HepG2 (cell line): Measurements from ENCODE around the gene BBLN. TPM values are rescaled to one million over a fixed set of nuclear protein-coding genes. Genes with fewer than 3 reads are reported as not detected.

Experiments used
- AGO2 ChIP-seq: fragments of 200-400 bp; formaldehyde crosslinking; optimal IDR thresholded peaks from 2 replicates; pipeline ENCODE3; 2017; ENCODE audit warnings: mild to moderate bottlenecking, low read depth, low read length, moderate library complexity
- ATRX ChIP-seq: sonication (generic); formaldehyde crosslinking; IDR thresholded peaks from 2 replicates; pipeline ENCODE4 v1.4.0; 2020; ENCODE audit warnings: missing genetic modification reagents, borderline replicate concordance
- BHLHE40 ChIP-seq: IDR thresholded peaks from 2 replicates; pipeline ENCODE4 v1.6.1; 2011; ENCODE audit warnings: low read length, improper control_type of control experiment
- CAMTA2 ChIP-seq: sonication (generic); formaldehyde crosslinking; IDR thresholded peaks from 2 replicates; pipeline ENCODE4 v1.4.0; 2020; ENCODE audit warnings: mild to moderate bottlenecking, missing genetic modification reagents, borderline replicate concordance
- HDAC6 ChIP-seq: fragments of 200-600 bp; sonication (generic); IDR thresholded peaks from 2 replicates; pipeline ENCODE4 v1.7.0; 2017; ENCODE audit warnings: mild to moderate bottlenecking, antibody characterized with exemption, low read length, low read depth
- HNRNPH1 ChIP-seq: fragments of 200-400 bp; formaldehyde crosslinking; optimal IDR thresholded peaks from 2 replicates; pipeline ENCODE3; 2017; ENCODE audit warnings: mild to moderate bottlenecking, low read depth, low read length
- JUND ChIP-seq: sonication (generic); formaldehyde crosslinking; IDR thresholded peaks from 2 replicates; pipeline ENCODE4 v1.8.0; 2022; ENCODE audit warnings: mild to moderate bottlenecking, missing genetic modification reagents
- KDM1A ChIP-seq: IDR thresholded peaks from 2 replicates; pipeline ENCODE4 v1.6.1; 2016; ENCODE audit warnings: missing compliant biosample characterization
- KIAA2018 ChIP-seq: sonication (generic); formaldehyde crosslinking; IDR thresholded peaks from 2 replicates; pipeline ENCODE4 v1.5.0; 2020; ENCODE audit warnings: mild to moderate bottlenecking, missing genetic modification reagents, borderline replicate concordance
- KMT2B ChIP-seq: IDR thresholded peaks from 2 replicates; pipeline ENCODE4 v1.6.1; 2016; ENCODE audit warnings: missing genetic modification reagents, missing compliant biosample characterization
- MAFF ChIP-seq: IDR thresholded peaks from 2 replicates; pipeline ENCODE4 v1.6.1; 2011; ENCODE audit warnings: low read depth, low read length, improper control_type of control experiment
- MBD4 ChIP-seq: IDR thresholded peaks from 2 replicates; pipeline ENCODE4 v1.6.1; 2012; ENCODE audit warnings: low read length, inconsistent platforms, borderline replicate concordance
- MED8 ChIP-seq: sonication (generic); formaldehyde crosslinking; IDR thresholded peaks from 2 replicates; pipeline ENCODE4 v1.8.1; 2023; ENCODE audit warnings: mild to moderate bottlenecking, missing genetic modification reagents; ENCODE audit not compliant: insufficient replicate concordance
- RXRA ChIP-seq: sonication (generic); formaldehyde crosslinking; IDR thresholded peaks from 2 replicates; pipeline ENCODE4 v1.5.1; 2020; ENCODE audit warnings: missing genetic modification reagents
- ZFP36L2 ChIP-seq: sonication (generic); formaldehyde crosslinking; IDR thresholded peaks from 2 replicates; pipeline ENCODE4 v1.4.0; 2020; ENCODE audit warnings: missing genetic modification reagents
- ZKSCAN5 ChIP-seq: sonication (generic); formaldehyde crosslinking; IDR thresholded peaks from 2 replicates; pipeline ENCODE4 v1.5.1; 2020; ENCODE audit warnings: mild to moderate bottlenecking, missing genetic modification reagents
- ZKSCAN8 ChIP-seq: IDR thresholded peaks from 2 replicates; pipeline ENCODE4 v1.6.1; 2016; ENCODE audit warnings: borderline replicate concordance, missing genetic modification reagents, missing compliant biosample characterization
- ZNF33B ChIP-seq: sonication (generic); formaldehyde crosslinking; IDR thresholded peaks from 2 replicates; pipeline ENCODE4 v1.5.1; 2020; ENCODE audit warnings: mild to moderate bottlenecking, missing genetic modification reagents
- ZNF383 ChIP-seq: sonication (generic); formaldehyde crosslinking; IDR thresholded peaks from 2 replicates; pipeline ENCODE4 v1.4.0; 2020; ENCODE audit warnings: missing genetic modification reagents, mild to moderate bottlenecking, borderline replicate concordance
- ZNF597 ChIP-seq: sonication (generic); formaldehyde crosslinking; IDR thresholded peaks from 2 replicates; pipeline ENCODE4 v1.5.0; 2020; ENCODE audit warnings: missing genetic modification reagents
- ZNF605 ChIP-seq: sonication (generic); formaldehyde crosslinking; IDR thresholded peaks from 2 replicates; pipeline ENCODE4 v1.8.0; 2022; ENCODE audit warnings: mild to moderate bottlenecking, missing genetic modification reagents
- ZNF607 ChIP-seq: sonication (generic); formaldehyde crosslinking; IDR thresholded peaks from 2 replicates; pipeline ENCODE4 v1.5.1; 2020; ENCODE audit warnings: missing genetic modification reagents, mild to moderate bottlenecking, borderline replicate concordance
- ZNF746 ChIP-seq: sonication (generic); formaldehyde crosslinking; IDR thresholded peaks from 2 replicates; pipeline ENCODE4 v1.8.0; 2022; ENCODE audit warnings: mild to moderate bottlenecking, missing genetic modification reagents
- polyA plus RNA-seq, 8 experiments: library from polyadenylated mRNA; depleted of rRNA in 3 of 8; stranded (reverse) in 7 of 8; unstranded in 1 of 8; fragments of >200 nt; fragmentation: Illumina TruSeq in 4 of 8; extraction: Trizol in 4 of 8; gene quantifications; 2 replicates each; pipeline versions ENCODE4 v1.2.1 to v1.2.3, GENCODE V29; 2011 to 2016; ENCODE audit warnings: low read depth in 4 of 8, missing spikeins in 1 of 8, mixed read lengths in 1 of 8; ENCODE audit not compliant: insufficient read depth in 1 of 8
- total RNA-seq, 5 experiments: library from RNA; depleted of rRNA; stranded (reverse); fragments of >200 nt; fragmentation: Illumina TruSeq; extraction: Trizol; gene quantifications; 2 replicates each; pipeline ENCODE4 v1.2.3, GENCODE V29; 2016; ENCODE audit warnings: low read depth in 1 of 5

The BBLN gene
- total and polyA plus RNA-seq, 2 of the 13 experiments (the other 11 are each of a cell fraction or from before 2014, with no cell fraction given): 27.6 to 33.1 TPM

GRCh38 chr9:128159784-128160602 is at the start of gene BBLN (continued):
- TF ChIP-seq KIAA2018 (CRISPR knock-in tag): no peak
- TF ChIP-seq MBD4: no peak
- TF ChIP-seq KMT2B: 0 out of 2 replicates have a peak, but pooled peaks have one; percentile 34
- no peak for TF ChIP-seq HNRNPH1
- TF ChIP-seq BHLHE40: no peak
- TF ChIP-seq ZNF605: peak; percentile 88
- TF ChIP-seq ZNF607 (CRISPR knock-in tag): no peak
- TF ChIP-seq ATRX: no peak
- TF ChIP-seq HDAC6: no peak
- peak; percentile 50 for TF ChIP-seq MED8 (CRISPR knock-in tag)
- TF ChIP-seq CAMTA2 (CRISPR knock-in tag): no peak
- no peak for TF ChIP-seq ZKSCAN8
- TF ChIP-seq ZNF33B (CRISPR knock-in tag): no peak; the same call in 1 of the 2 replicates
- no peak for TF ChIP-seq ZNF383 (CRISPR knock-in tag)
- TF ChIP-seq ZNF597: no peak
- no peak for TF ChIP-seq ZFP36L2 (CRISPR knock-in tag)
- TF ChIP-seq KDM1A: no peak
- no peak for TF ChIP-seq MAFF
- no peak for TF ChIP-seq JUND (CRISPR knock-in tag)
- peak; percentile 33; the same call in 1 of the 2 replicates for TF ChIP-seq ZNF746 (CRISPR knock-in tag)
- TF ChIP-seq RXRA (CRISPR knock-in tag): peak; percentile 32; the same call in 1 of the 2 replicates
- TF ChIP-seq AGO2: peak; percentile 71
- TF ChIP-seq ZKSCAN5: no peak
